Natural killer cell treated with Interleukin-12 subunit alpha and Interleukin-12 subunit beta and Interleukin-15 and Interleukin-18, amount 100 ng/mL, for 72 hours (primary cell): ENCODE data around the gene PTPRC. TPM values are rescaled to one million over a fixed set of nuclear protein-coding genes. Genes with fewer than 3 reads are reported as not detected.

ENCODE experiments used
- ATAC-seq, 2 donors: fragments of 150-1000 bp; cut with Tn5 transposase in 1 of 2; sonication (Bioruptor Pico), chemical (Tn5 transposase) in 1 of 2; 2 replicates each; pipeline ENCODE4 v1.10.0; 2021
- DNase-seq: peaks from one replicate; pipeline ENCODE4 v3.0.0; 2022; ENCODE audit warnings: low spot score
- H3K27ac Mint-ChIP-seq, 2 donors: 1 replicate in 1 of 2; 2 replicates in 1 of 2; pipeline ENCODE4 v1.8.0; 2022; ENCODE audit warnings: mixed read lengths in 2 of 2, mild to moderate bottlenecking in 1 of 2, moderate library complexity in 1 of 2
- H3K27me3 Mint-ChIP-seq, 2 donors: 1 replicate in 1 of 2; 2 replicates in 1 of 2; pipeline ENCODE4 v1.8.0; 2022; ENCODE audit warnings: mixed read lengths in 2 of 2
- H3K36me3 Mint-ChIP-seq: one replicate; pipeline ENCODE4 v1.8.0; 2022; ENCODE audit warnings: mixed read lengths
- H3K4me1 Mint-ChIP-seq, 2 donors: 1 replicate in 1 of 2; 2 replicates in 1 of 2; pipeline ENCODE4 v1.8.0; 2022; ENCODE audit warnings: low read depth in 2 of 2, mixed read lengths in 2 of 2, mild to moderate bottlenecking in 1 of 2
- H3K4me3 Mint-ChIP-seq: one replicate; pipeline ENCODE4 v1.8.0; 2022; ENCODE audit warnings: mixed read lengths
- H3K9me3 Mint-ChIP-seq: 2 replicates; pipeline ENCODE4 v1.8.0; 2022; ENCODE audit warnings: mixed read lengths
- total RNA-seq, 2 donors: library from RNA; stranded (reverse); gene quantifications; one replicate each; pipeline ENCODE4 v1.2.3, GENCODE V29; 2022

PTPRC gene
- total RNA-seq, 2 donors from 2014 or later, result 334 to 761 TPM

- Mint-ChIP-seq H3K36me3 (peaks cover 8% of the 10 kb centered on the region), H3K4me3 (peak overlapping the region; percentile 86), H3K27ac (peak overlapping the region; percentile 87 to 90), H3K27me3 (no peaks in the 10 kb centered on the region), H3K4me1 (peaks cover 47 to 61% of the 10 kb centered on the region in 2 donors), H3K9me3 (no peaks in the 10 kb centered on the region)
- no peak for DNase-seq
- ATAC-seq, result peak; percentile 71 to 83
Measured at GRCh38 chr1:198657550-198658064, 18.8 kb downstream of the PTPRC start.

GRCh38 chr1:198660341-198661261 is 21.8 kb downstream of the PTPRC start:
- Mint-ChIP-seq H3K27ac (peak overlapping the region; percentile 87 to 90), H3K36me3 (peaks cover 7% of the 10 kb centered on the region), H3K27me3 (no peaks in the 10 kb centered on the region), H3K4me3 (peak overlapping the region; percentile 77), H3K9me3 (no peaks in the 10 kb centered on the region), H3K4me1 (peaks cover 64 to 77% of the 10 kb centered on the region in 2 donors)
- peak; percentile 56 to 64 for ATAC-seq
- no peak for DNase-seq

- ATAC-seq (peak; percentile 42 to 54), DNase-seq (no peak)
- Mint-ChIP-seq H3K36me3 (peaks cover 21% of the 10 kb centered on the region), H3K9me3 (no peaks in the 10 kb centered on the region), H3K4me1 (peaks cover 68 to 79% of the 10 kb centered on the region in 2 donors), H3K27ac (peak overlapping the region; percentile 80 to 90), H3K27me3 (no peaks in the 10 kb centered on the region), H3K4me3 (peak overlapping the region; percentile 84)
Measured at GRCh38 chr1:198662821-198663220, 24.0 kb downstream of the PTPRC start.

GRCh38 chr1:198664068-198664788 is 25.4 kb downstream of the PTPRC start:
- H3K4me3 Mint-ChIP-seq, result peak overlapping the region; percentile 70
- peaks cover 27% of the 10 kb centered on the region for H3K36me3 Mint-ChIP-seq
- peak overlapping the region; percentile 80 to 90 for H3K27ac Mint-ChIP-seq
- peaks cover 71 to 80% of the 10 kb centered on the region in 2 donors for H3K4me1 Mint-ChIP-seq
- DNase-seq, result no peak
- ATAC-seq, result peak; percentile 29 to 41
- H3K27me3 Mint-ChIP-seq, result no peaks in the 10 kb centered on the region
- H3K9me3 Mint-ChIP-seq, result no peaks in the 10 kb centered on the region

GRCh38 chr1:198667186-198667585 is 28.3 kb downstream of the PTPRC start:
- H3K9me3 Mint-ChIP-seq, result no peaks in the 10 kb centered on the region
- peak overlapping the region; percentile 90 for H3K4me3 Mint-ChIP-seq
- ATAC-seq (no peak), DNase-seq (no peak)
- peaks cover 31% of the 10 kb centered on the region for H3K36me3 Mint-ChIP-seq
- no peaks in the 10 kb centered on the region for H3K27me3 Mint-ChIP-seq
- peaks cover 77 to 82% of the 10 kb centered on the region in 2 donors for H3K4me1 Mint-ChIP-seq
- H3K27ac Mint-ChIP-seq, result peak overlapping the region; percentile 91 to 96

GRCh38 chr1:198667807-198668206 is 29.0 kb downstream of the PTPRC start:
- H3K36me3 Mint-ChIP-seq, result peaks cover 35% of the 10 kb centered on the region

GRCh38 chr1:198669023-198669698 is 30.3 kb downstream of the PTPRC start:
- Mint-ChIP-seq H3K4me1 (peaks cover 71 to 82% of the 10 kb centered on the region in 2 donors), H3K4me3 (peak overlapping the region; percentile 90), H3K9me3 (no peaks in the 10 kb centered on the region), H3K27me3 (no peaks in the 10 kb centered on the region), H3K27ac (peak overlapping the region; percentile 91 to 96), H3K36me3 (peaks cover 44% of the 10 kb centered on the region)
- DNase-seq (no peak), ATAC-seq (peak; percentile 93 to 94)

More at GRCh38 chr1:198667807-198668206, 29.0 kb downstream of the PTPRC start:
- no peaks in the 10 kb centered on the region for H3K27me3 Mint-ChIP-seq
- ATAC-seq (no peak), DNase-seq (no peak)
- peaks cover 76 to 82% of the 10 kb centered on the region in 2 donors for H3K4me1 Mint-ChIP-seq
- peak overlapping the region; percentile 91 to 96 for H3K27ac Mint-ChIP-seq
- H3K4me3 Mint-ChIP-seq, result peak overlapping the region; percentile 90
- no peaks in the 10 kb centered on the region for H3K9me3 Mint-ChIP-seq

- H3K27me3 Mint-ChIP-seq, result no peaks in the 10 kb centered on the region
- DNase-seq, result no peak
- peak overlapping the region; percentile 90 for H3K4me3 Mint-ChIP-seq
- peaks cover 44% of the 10 kb centered on the region for H3K36me3 Mint-ChIP-seq
- H3K4me1 Mint-ChIP-seq, result peaks cover 67 to 80% of the 10 kb centered on the region in 2 donors
- H3K27ac Mint-ChIP-seq, result peak overlapping the region; percentile 91 to 96
- no peak for ATAC-seq
- no peaks in the 10 kb centered on the region for H3K9me3 Mint-ChIP-seq
Measured at GRCh38 chr1:198669771-198670170, 30.9 kb downstream of the PTPRC start.

- H3K27me3 Mint-ChIP-seq, result no peaks in the 10 kb centered on the region
- H3K27ac Mint-ChIP-seq, result peak overlapping the region; percentile 94 to 96
- DNase-seq (no peak), ATAC-seq (no peak)
- peaks cover 45% of the 10 kb centered on the region for H3K36me3 Mint-ChIP-seq
- peaks cover 2% of the 10 kb centered on the region for H3K9me3 Mint-ChIP-seq
- peak overlapping the region; percentile 78 for H3K4me3 Mint-ChIP-seq
- peaks cover 67 to 84% of the 10 kb centered on the region in 2 donors for H3K4me1 Mint-ChIP-seq
Measured at GRCh38 chr1:198671136-198671535, 32.3 kb downstream of the PTPRC start.

- ATAC-seq (no peak), DNase-seq (no peak)
- no peaks in the 10 kb centered on the region for H3K27me3 Mint-ChIP-seq
- peaks cover 2% of the 10 kb centered on the region for H3K9me3 Mint-ChIP-seq
- peak overlapping the region; percentile 94 to 96 for H3K27ac Mint-ChIP-seq
- peak overlapping the region; percentile 78 for H3K4me3 Mint-ChIP-seq
- peaks cover 49% of the 10 kb centered on the region for H3K36me3 Mint-ChIP-seq
- H3K4me1 Mint-ChIP-seq, result peaks cover 69 to 88% of the 10 kb centered on the region in 2 donors
Measured at GRCh38 chr1:198672124-198672523, 33.3 kb downstream of the PTPRC start.

GRCh38 chr1:198674009-198674408 is 35.2 kb downstream of the PTPRC start:
- Mint-ChIP-seq H3K27ac (peak overlapping the region; percentile 94 to 96), H3K4me1 (peaks cover 63 to 88% of the 10 kb centered on the region in 2 donors), H3K9me3 (peaks cover 2% of the 10 kb centered on the region), H3K27me3 (no peaks in the 10 kb centered on the region), H3K36me3 (peaks cover 46% of the 10 kb centered on the region), H3K4me3 (peak overlapping the region; percentile 78)
- ATAC-seq (no peak), DNase-seq (no peak)

GRCh38 chr1:198676253-198676652 is 37.4 kb downstream of the PTPRC start:
- peaks cover 66 to 82% of the 10 kb centered on the region in 2 donors for H3K4me1 Mint-ChIP-seq
- no peaks in the 10 kb centered on the region for H3K27me3 Mint-ChIP-seq
- H3K9me3 Mint-ChIP-seq, result peaks cover 2% of the 10 kb centered on the region
- ATAC-seq, result no peak
- no peak for DNase-seq
- peak overlapping the region; percentile 94 to 96 for H3K27ac Mint-ChIP-seq
- peak overlapping the region; percentile 74 for H3K4me3 Mint-ChIP-seq
- H3K36me3 Mint-ChIP-seq, result peaks cover 41% of the 10 kb centered on the region

- Mint-ChIP-seq H3K9me3 (peaks cover 2% of the 10 kb centered on the region), H3K4me3 (peak overlapping the region; percentile 65), H3K27ac (peak overlapping the region; percentile 94 to 96), H3K4me1 (peaks cover 64 to 79% of the 10 kb centered on the region in 2 donors), H3K27me3 (no peaks in the 10 kb centered on the region), H3K36me3 (peaks cover 36% of the 10 kb centered on the region)
- no peak for ATAC-seq
- no peak for DNase-seq
Measured at GRCh38 chr1:198677027-198677426, 38.2 kb downstream of the PTPRC start.
